SIG-M5 treated with dmso at 0.1 percent for 504 hours (cell line): Measurements from ENCODE around the gene ACSS2.

ENCODE experiments used
- DNase-seq: peaks from one replicate; lab custom pipeline; 2025; ENCODE audit not compliant: unreplicated experiment; lab: John Stamatoyannopoulos, UW

Gene ACSS2

GRCh38 chr20:34907616-34908469 is 31.4 kb downstream of the ACSS2 start:
- DNase-seq: no peak

- no peak for DNase-seq
Observed at GRCh38 chr20:34915131-34915530, 38.7 kb downstream of the ACSS2 start.

GRCh38 chr20:34915749-34916455 is 39.5 kb downstream of the ACSS2 start:
- no peak for DNase-seq

GRCh38 chr20:34916774-34917354 is 40.5 kb downstream of the ACSS2 start:
- no peak for DNase-seq

- no peak for DNase-seq
Observed at GRCh38 chr20:34920055-34920454, 43.6 kb downstream of the ACSS2 start.

- DNase-seq: no peak
Observed at GRCh38 chr20:34921436-34921835, 45.0 kb downstream of the ACSS2 start.

- no peak for DNase-seq
Observed at GRCh38 chr20:34922654-34923381, 46.4 kb downstream of the ACSS2 start.

- no peak for DNase-seq
Observed at GRCh38 chr20:34923414-34923813, 47.0 kb downstream of the ACSS2 start.

GRCh38 chr20:34925341-34925740 is 48.9 kb downstream of the ACSS2 start:
- no peak for DNase-seq

GRCh38 chr20:34925981-34926380 is 49.6 kb downstream of the ACSS2 start:
- no peak for DNase-seq

- no peak for DNase-seq
Observed at GRCh38 chr20:34926581-34926980, 50.2 kb downstream of the ACSS2 start.

GRCh38 chr20:34927736-34928135 is 51.3 kb downstream of the ACSS2 start:
- DNase-seq: no peak

GRCh38 chr20:34928411-34928810 is 52.0 kb downstream of the ACSS2 start:
- no peak for DNase-seq

- no peak for DNase-seq
Observed at GRCh38 chr20:34931771-34932170, 55.4 kb downstream of the ACSS2 start.

- no peak for DNase-seq
Observed at GRCh38 chr20:34938466-34939163, 62.2 kb downstream of the ACSS2 start.

- no peak for DNase-seq
Observed at GRCh38 chr20:34940081-34940481, 63.7 kb downstream of the ACSS2 start.

GRCh38 chr20:34941226-34941625 is 64.8 kb downstream of the ACSS2 start:
- no peak for DNase-seq

- DNase-seq: no peak
Observed at GRCh38 chr20:34942301-34942700, 65.9 kb downstream of the ACSS2 start.

GRCh38 chr20:34943808-34944567 is 67.6 kb downstream of the ACSS2 start:
- no peak for DNase-seq
